GM12801 (cell line): Measurements from ENCODE around the gene PCDHB11.
"Not testable (repeated sequence)": the region's sequence is repeated elsewhere in the genome, so short reads cannot be mapped to it uniquely, and the experiment has no call there.

Experiments used
- TF ChIP-seq, protein P1 (sequence below): IDR thresholded peaks from one replicate; pipeline ENCODE4 v1.5.1; 2011; ENCODE audit warnings: control low read depth; ENCODE audit not compliant: insufficient read length; ENCODE audit errors: extremely low read depth

PCDHB11 gene

DNA sequence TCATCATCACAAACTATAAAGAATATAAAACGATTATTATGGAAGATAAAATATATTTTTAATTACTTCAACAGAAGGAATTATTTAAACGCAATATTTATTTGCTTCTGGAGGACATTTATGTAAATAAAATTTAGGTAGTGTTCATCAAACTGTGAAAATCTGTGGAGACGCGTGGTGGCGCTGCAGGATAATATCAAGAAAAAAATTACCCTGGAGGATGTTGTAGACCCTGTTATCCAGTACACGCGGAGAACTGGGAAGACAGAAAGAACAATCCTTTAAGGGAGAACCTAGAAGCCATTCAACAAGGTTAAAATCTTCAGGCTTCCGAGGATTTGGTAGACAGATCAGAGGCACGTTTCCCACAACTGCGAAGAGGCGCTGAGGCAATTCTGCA is 9.1 kb downstream of the PCDHB11 start, which contains the start of gene PCDHB12:
PCDHB12 (plus strand) TSS at position 242 of the 400 bp plus-strand sequence. CDS start 189 bp downstream, outside the sequence.
- TF ChIP-seq, protein P1, sequence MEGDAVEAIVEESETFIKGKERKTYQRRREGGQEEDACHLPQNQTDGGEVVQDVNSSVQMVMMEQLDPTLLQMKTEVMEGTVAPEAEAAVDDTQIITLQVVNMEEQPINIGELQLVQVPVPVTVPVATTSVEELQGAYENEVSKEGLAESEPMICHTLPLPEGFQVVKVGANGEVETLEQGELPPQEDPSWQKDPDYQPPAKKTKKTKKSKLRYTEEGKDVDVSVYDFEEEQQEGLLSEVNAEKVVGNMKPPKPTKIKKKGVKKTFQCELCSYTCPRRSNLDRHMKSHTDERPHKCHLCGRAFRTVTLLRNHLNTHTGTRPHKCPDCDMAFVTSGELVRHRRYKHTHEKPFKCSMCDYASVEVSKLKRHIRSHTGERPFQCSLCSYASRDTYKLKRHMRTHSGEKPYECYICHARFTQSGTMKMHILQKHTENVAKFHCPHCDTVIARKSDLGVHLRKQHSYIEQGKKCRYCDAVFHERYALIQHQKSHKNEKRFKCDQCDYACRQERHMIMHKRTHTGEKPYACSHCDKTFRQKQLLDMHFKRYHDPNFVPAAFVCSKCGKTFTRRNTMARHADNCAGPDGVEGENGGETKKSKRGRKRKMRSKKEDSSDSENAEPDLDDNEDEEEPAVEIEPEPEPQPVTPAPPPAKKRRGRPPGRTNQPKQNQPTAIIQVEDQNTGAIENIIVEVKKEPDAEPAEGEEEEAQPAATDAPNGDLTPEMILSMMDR = no peak

DNA sequence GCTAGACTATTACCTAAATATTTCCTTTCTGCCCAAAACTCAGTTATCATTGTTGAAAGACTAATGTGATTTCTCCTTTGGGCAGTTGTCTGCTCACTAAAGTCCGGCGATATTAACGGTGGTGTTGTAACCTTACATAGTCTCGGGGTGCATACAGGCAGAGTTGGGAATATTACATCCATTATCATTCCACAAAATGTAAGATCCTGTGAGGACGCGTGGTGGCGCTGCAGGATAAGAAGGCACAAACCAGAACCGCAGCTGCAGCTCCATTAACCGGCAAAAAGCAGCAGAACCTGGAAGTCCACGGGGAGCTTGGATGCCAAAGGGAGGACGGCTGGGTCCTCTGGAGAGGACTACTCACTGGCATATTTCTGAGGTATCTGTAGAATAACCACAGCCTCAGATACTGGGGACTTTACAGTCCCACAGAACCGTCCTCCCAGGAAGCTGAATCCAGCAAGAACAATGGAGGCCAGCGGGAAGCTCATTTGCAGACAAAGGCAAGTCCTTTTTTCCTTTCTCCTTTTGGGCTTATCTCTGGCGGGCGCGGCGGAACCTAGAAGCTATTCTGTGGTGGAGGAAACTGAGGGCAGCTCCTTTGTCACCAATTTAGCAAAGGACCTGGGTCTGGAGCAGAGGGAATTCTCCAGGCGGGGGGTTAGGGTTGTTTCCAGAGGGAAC is 14.4 kb downstream of the PCDHB11 start, which contains the start of gene PCDHB13:
PCDHB13 (plus strand) TSS at position 264 of the 684 bp plus-strand sequence; CDS start at position 469, 205 bp downstream.
- TF ChIP-seq, protein P1 = not testable (repeated sequence)

DNA sequence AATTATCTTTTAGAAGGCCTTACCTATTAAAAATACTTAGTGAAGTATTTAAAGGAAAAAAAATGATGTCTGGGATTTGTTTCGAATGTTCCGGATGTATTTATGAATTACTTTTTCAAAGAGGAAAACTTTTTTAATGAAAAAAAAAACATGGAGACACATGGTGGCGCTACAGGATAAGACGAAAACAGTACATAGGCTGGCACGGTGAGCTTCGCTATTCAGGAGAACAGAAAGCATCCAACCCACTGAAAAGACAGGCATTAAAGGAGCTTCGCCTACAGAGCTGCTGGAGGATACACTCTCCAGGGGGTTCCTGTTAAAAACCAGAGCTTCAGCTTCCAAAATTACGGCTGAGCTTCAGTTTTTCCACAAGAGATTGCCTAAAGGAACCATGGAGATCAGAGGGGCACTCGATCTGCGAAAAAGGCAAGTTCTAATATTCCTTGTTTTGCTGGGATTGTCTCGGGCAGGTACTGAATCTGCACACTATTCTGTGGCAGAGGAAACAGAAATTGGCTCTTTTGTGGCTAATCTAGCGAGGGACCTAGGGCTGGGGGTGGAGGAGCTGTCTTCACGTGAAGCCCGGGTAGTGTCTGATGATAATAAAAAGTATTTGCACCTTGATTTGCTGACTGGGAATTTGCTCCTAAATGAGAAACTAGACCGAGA is 23.8 kb downstream of the PCDHB11 start, which contains the start of gene PCDHB14:
PCDHB14 (plus strand) TSS at position 232 of the 672 bp plus-strand sequence; CDS start at position 395, 163 bp downstream.
- TF ChIP-seq, protein P1 = no peak

DNA sequence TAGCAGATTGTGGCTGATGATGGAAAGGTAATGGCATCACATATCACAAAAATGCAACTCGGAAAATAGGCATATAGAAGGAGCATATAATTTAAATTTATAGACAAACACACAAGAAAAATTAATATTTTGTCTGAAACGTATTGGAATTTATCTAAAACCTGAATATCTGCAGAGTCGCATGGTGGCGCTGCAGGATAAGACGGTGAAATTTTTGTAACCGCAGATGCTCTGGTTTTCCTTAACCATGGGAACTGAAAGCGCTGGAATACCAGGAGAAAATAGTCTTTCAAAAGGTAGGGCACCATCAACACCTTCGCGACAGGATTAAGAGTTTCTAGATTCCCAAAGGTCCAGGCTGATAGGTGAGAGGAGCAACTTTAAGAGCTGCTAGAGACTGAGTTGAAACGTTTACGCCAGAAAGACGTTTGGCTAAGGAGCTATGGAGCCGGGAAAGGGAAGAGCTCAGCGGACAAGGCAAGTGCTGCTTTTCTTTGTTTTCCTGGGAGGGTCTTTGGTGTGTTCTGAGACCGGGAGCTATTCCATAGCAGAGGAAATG is 34.8 kb downstream of the PCDHB11 start:
- TF ChIP-seq, protein P1 = no peak

DNA sequence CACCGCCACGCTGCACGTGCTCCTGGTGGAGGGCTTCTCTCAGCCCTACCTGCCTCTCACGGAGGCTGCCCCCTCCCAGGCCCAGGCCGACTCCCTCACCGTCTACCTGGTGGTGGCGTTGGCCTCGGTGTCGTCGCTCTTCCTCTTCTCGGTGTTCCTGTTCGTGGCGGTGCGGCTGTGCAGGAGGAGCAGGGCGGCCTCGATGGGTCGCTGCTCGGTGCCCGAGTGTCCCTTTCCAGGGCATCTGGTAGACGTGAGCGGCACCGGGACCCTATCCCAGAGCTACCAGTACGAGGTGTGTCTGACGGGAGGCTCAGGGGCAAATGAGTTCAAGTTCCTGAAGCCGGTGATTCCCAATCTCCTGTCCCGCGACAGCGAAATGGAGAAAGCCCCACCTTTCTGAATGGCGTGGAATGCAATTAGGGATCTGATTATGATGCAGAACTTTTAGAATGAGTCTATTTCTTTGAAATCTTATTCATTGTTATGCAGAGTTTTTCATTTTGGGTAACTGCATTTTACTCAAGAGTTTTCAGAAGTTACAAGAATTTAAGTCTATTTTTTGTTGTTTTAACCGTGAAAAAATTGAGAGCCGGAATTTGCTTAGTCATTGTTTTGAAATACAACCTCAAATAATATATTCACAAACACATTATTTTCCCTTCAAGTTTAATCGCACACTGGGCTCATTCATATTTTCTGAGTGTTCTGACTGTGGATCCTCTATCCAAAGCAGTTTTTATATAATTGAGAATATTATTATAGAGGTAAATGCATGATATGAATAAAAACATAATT is 37.3 kb downstream of the PCDHB11 start:
- TF ChIP-seq, protein P1 = no peak

DNA sequence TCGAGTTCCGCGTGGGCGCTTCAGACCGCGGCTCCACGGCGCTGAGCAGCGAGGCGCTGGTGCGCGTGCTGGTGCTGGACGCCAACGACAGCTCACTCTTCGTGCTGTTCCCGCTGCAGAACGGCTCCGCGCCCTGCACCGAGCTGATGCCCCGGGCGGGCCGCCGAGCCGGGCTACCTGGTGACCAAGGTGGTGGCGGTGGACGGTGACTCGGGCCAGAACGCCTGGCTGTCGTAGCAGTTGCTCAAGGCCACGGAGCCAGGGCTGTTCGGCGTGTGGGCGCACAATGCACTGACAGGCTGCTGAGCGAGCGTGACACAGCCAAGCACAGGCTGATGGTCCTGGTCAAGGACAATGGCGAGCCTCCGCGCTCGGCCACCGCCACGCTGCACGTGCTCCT is 42.1 kb downstream of the PCDHB11 start:
- TF ChIP-seq, protein P1 = no peak
